ENCODE measurements around the gene LRRC37A2.
"Not testable (repeated sequence)": the region's sequence is repeated elsewhere in the genome, so short reads cannot be mapped to it uniquely, and the experiment has no call there.

DNA sequence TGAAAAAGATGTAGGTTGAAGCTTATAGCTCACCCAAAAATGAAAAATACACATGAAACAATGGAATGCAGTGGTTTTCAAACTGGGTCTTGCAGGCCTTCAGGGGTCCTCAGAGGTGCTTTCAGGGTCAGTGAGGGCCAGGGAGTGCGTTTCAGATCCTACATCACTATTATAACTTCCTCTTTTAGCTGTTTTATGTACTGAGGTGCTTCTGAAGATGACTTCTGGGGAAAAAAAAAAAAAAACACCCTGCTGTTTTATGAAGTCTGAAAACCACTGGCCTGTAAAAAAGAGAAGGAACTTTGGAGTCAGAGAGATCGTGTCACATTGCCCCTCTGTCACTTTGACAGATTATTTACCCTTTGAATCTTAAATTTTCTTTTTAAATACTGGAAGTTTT lies 36.7 kb upstream of the LRRC37A2 start:
- TF ChIP-seq, protein P1, sequence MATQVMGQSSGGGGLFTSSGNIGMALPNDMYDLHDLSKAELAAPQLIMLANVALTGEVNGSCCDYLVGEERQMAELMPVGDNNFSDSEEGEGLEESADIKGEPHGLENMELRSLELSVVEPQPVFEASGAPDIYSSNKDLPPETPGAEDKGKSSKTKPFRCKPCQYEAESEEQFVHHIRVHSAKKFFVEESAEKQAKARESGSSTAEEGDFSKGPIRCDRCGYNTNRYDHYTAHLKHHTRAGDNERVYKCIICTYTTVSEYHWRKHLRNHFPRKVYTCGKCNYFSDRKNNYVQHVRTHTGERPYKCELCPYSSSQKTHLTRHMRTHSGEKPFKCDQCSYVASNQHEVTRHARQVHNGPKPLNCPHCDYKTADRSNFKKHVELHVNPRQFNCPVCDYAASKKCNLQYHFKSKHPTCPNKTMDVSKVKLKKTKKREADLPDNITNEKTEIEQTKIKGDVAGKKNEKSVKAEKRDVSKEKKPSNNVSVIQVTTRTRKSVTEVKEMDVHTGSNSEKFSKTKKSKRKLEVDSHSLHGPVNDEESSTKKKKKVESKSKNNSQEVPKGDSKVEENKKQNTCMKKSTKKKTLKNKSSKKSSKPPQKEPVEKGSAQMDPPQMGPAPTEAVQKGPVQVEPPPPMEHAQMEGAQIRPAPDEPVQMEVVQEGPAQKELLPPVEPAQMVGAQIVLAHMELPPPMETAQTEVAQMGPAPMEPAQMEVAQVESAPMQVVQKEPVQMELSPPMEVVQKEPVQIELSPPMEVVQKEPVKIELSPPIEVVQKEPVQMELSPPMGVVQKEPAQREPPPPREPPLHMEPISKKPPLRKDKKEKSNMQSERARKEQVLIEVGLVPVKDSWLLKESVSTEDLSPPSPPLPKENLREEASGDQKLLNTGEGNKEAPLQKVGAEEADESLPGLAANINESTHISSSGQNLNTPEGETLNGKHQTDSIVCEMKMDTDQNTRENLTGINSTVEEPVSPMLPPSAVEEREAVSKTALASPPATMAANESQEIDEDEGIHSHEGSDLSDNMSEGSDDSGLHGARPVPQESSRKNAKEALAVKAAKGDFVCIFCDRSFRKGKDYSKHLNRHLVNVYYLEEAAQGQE (IDR thresholded peaks at IDR 0.05; ENCODE audit: insufficient read depth in 1 of 2, low read depth in 2 of 2, low read length in 1 of 2): not testable (repeated sequence)
- not testable (repeated sequence) for TF ChIP-seq POLR2AphosphoS5 (IDR thresholded peaks at IDR 0.05; ENCODE audit: low read depth, low read length); SIN3A (IDR thresholded peaks at IDR 0.05; ENCODE audit: borderline replicate concordance, insufficient read depth, low read depth, low read length)
- TF ChIP-seq, protein P2, sequence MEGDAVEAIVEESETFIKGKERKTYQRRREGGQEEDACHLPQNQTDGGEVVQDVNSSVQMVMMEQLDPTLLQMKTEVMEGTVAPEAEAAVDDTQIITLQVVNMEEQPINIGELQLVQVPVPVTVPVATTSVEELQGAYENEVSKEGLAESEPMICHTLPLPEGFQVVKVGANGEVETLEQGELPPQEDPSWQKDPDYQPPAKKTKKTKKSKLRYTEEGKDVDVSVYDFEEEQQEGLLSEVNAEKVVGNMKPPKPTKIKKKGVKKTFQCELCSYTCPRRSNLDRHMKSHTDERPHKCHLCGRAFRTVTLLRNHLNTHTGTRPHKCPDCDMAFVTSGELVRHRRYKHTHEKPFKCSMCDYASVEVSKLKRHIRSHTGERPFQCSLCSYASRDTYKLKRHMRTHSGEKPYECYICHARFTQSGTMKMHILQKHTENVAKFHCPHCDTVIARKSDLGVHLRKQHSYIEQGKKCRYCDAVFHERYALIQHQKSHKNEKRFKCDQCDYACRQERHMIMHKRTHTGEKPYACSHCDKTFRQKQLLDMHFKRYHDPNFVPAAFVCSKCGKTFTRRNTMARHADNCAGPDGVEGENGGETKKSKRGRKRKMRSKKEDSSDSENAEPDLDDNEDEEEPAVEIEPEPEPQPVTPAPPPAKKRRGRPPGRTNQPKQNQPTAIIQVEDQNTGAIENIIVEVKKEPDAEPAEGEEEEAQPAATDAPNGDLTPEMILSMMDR (IDR thresholded peaks at IDR 0.05): not testable (repeated sequence)
